Right forelimb (tissue), 1 donor: Measurements from ENCODE around the gene ADSL.

Experiments
- DNase-seq: peaks from one replicate; pipeline ENCODE4 v3.0.0-alpha.2; 2018

ADSL gene

DNA sequence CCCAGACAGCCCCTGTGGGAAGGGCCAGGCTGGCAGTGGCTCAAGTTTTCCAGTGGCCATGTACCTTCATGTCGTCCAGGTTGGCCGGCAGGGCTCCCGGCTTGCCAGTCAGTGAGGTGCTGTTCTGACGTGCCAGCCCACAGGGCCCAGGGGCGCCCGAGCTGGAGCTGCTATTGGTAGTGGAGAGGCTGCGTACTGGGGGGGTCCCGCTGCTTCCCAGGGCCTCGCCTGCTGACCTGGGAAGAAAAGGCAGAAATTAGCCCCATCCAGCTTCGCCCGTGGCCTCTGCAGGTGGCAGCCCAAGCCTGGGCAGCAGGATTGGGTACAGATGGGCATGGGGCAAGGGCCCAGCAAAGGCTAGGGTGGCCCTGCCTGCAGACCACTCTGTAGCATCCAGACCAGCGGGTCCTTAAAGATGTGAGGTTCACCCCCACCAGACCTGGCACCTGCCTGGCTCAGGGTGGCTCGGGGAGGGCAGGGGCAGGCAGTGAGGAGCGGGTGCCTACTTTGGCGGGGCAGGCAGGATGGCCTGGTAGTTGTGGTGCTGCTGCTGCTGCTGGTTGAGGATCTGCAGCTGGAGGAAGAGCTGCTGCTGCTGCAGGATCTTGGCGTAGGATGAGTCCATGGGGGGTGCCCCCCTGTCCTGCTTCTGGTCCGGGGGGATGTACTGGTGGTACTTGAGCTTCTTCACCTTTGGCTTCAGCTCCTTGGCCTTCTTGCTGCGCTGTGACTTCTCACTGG is 74.2 kb downstream of the ADSL start:
- no peak for DNase-seq

DNA sequence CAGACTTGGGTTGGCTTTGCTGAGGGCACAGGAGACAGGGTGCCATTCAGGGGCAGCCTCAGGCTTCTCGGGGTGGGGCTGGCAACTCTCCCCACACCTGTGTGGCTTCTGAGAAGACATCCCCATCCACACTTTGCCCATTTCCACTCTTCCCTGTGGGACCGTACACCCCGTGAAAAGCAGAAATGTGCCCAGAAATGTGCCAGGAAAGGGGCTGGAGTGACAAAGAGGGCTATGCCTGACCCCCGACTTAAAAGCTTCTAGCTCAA is 74.7 kb downstream of the ADSL start:
- DNase-seq: no peak

DNA sequence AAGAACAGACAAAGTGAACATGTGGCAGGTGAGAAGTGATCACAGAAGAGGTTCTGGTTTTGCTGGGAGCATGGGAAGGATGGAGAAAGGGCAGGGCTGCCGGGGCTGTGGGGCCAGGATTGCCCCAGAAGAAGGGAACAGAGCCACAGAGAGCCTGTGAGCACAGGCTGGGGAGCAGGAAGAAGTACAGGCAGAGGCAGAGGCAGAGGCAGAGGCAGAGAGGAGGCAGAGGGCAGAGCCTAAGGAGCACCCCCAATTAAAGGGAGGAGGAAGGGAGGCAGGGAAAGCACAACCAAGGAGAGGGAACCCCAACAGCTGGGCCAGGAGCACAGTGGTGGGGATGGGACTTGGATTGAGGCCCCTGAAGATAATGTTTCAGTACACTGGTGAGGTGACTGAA is 75.6 kb downstream of the ADSL start:
- DNase-seq: no peak

DNA sequence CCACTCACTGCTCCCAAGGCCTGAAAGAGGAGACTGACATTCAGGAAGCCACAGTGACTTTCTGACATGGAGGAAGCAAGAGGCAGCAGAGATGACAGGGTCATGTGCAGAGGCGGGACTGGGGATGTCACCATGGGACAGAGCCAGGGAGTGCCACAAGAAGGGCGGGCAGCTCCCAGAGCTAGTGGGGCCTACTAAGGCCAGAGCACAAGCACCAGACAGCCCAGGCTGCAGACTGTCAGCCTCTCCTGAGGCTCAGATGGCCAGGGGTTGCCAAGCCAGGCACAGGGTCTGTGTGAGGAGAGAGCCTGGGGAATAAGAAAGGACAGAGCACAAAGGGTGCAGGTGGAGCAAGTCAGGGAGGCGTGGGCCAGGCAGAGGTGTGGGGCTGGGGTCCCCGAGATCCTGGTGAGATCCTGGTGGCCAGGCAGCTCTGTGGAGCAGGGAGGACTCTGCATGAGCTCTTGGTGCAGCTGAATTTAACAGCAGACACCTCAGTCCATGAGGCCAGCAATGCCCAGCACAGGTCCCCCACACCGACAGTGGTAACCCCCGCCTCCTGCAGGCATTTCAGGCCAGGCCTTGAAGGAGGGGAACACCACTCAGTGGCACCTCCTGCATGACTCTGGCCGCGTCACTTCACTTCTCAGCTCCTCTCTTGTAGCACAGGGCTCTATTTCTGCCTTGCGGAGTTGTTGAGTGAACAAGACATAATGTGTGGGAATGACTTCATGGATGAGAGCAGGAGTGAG is 76.4 kb downstream of the ADSL start:
- no peak for DNase-seq

DNA sequence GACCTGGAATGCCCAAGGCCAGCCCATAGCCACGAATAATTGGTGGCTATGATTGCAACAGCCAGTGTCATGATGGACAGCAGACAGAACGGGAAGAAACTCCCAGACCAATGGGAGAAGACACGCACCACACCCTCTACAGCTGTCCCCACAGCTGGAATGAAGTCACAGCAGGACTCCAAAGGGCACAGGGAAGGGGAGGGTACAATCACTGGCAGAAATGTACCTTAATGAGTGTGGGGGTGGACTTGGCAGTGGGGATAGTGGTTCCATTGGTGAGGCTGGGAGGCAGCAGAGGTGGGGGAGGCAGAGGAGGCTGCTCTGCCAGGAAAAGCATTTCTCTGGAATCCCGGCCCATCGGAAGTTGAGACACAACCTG is 77.0 kb downstream of the ADSL start:
- DNase-seq: no peak

DNA sequence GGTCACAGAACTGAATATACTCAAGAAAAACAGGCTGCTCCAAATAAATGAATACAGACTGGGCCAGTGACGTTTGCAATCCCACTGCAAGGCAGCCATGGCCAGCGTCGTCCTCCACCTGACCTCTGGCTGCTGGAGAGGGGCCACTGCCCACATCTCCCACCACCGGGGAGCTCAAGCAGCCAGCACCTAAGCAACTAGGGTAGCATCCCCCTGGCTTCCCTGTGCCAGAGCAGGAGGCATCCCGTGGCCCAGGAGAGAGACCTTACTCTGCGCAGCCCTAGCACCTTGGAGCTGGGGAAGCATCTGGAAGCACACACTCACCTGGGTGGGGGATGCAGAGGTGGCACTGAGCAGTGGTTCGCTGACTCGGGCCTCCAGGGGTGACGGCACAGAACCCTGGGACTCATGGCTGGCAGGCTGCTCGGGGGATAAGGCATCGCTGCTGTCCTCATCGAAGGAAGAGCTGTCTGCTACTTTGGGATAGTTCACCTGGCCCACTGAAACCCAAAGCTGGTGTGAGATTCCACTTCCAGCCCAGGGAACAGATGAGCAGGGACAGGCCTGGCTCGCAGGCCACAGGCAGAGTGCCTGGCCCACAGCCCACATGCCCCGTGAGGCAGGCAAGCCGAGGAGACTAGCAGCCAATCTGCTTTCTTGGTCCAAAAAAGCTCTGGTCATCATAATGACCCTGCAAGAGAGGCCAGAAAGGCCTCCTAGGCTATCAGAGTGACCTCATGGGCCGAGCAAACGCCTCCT is 77.8 kb downstream of the ADSL start:
- DNase-seq: no peak

DNA sequence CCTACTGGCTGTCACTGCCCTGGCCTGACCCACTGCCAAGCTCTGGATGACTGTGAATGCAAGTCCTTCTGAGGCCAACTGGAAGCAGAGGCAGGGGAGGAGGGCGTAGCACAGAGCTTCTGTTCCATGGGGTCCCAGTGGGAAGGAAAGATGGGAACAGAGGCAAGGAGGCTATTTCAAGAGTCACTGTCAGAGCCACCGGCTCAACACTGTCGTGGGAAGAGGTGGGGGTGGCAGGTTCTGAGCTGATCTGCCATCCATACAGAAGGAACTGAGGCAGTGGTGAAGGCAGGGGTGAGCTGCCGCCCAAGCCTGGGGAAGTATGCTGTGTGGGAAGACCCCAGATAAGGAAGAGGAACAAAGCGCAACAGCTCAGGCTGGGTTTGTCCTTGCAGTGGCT is 78.8 kb downstream of the ADSL start:
- DNase-seq: no peak

DNA sequence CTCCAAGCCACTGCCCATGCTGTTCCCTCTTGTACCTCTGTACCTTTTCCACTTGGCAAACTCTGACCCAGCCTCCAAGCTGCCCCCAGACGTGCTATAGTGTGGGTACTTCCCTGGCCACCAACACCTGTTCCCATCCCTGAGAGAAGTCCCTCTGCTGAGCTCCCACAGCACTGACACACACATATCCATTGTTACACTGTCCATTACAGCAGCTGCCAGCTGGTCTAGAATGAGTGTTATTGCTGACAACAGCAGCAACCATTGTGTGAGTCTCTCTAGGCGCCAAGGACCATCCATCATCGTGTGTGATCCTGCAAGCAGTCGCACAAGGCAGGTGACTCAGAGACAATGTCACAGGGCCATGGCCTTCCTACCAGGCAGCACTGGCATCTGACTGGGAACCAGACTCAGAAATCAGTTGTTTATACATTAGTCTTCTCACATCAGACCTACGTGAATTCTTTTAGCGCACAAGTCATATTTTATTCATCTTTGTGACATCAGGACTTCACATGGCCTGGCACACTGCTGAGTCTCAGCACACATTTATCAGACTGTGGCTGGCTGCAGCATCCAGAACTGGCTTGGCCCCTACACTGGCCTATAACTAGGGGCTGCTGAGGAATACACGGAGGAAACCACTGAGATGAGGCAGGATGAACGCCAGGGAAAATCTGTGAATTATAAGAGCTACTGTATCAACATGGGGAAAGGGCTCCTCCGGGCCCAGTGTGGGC is 80.5 kb downstream of the ADSL start:
- no peak for DNase-seq

DNA sequence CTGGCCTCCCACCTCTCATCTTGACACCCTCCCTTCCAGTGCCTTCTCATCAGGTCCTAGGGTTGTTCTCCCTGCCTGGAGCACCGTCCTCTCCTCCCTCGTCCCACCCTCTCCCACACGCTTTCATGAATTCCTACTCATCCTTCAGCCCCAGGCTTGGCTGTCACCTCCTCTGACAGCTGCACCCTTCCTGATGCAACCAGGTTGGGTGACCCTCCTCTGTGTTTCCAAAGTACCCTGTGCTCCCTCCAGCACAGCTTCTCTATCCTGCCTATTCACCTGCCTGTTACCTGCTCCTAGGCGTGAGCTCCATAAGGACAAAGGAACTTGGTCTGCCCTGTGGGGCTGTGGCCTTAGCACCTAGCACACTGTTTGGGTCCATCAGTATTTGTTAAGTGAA is 82.5 kb downstream of the ADSL start:
- no peak for DNase-seq

DNA sequence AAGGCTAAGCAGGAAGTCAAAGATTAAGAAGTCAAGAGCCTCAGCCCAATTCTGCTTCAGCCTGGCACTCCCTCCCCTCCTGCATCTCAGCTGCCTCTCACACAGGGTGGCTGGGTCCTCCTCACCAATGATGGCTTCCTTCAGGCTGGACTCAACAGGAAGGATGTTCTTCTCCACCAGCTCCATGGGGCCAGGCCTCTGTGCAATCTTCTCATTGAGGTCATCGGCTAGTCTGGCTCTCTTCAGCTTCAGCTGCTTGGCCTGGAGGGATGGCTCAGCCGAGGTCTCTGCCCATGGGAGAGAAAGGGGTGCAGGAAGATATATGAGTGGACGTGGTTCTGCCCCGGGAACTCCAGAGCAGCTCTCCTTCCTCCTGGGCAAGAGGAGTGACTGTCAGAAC is 83.2 kb downstream of the ADSL start:
- no peak for DNase-seq

DNA sequence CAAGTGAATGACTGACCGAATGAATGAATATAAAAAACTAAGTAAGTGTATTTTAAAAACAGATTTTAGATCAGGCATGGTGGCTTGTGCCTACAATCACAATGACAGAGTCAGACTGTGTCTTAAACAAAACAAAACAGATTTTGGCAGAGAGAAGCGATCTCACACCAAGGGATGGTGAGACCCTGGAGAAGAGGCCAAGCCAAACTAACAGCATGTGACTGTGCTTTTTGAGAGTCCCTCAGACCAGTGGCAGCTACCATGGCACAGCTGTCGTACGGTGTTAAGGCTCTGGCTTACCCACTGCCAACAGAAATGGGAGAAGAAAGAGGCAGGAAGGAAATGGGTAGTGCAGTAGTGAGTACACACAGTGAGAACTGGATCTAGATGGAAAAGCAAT is 84.7 kb downstream of the ADSL start:
- no peak for DNase-seq

DNA sequence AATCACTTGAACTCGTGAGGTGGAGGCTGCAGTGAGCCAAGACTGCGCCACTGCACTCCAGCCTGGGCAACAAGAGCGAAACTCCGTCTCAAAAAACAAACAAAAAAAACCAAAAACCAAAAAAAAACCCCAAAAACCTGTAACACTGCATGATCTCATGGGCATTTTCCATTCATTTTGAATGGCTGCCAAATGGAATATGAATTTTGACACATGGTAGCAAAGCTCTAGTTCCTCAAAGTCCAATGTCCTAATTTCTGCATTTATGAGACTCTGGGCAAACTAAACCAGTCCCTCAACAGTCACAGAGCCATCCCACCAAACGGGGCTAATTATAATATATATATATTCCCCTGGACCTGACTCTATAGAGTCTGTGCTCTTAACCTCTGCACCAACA is 85.9 kb downstream of the ADSL start:
- DNase-seq: no peak

DNA sequence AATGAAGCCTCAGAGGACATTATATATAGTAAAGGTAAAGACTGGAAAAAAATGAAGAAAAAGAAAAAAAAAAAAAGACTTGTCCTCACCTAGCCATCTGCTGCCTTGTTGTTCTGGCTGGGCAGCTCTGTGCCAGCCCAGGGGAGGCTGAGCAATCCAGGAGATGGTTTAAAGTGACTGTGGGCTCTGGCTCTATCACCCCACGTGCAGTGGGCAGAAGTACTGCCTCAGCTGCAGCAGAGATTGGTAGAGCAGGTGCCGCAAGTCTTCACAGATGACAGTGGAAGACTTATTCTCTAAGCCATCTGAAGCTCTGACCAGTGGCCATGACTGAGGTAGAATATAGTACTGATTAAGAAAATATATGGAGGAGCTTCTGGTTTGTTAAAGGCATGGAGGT is 86.3 kb downstream of the ADSL start:
- no peak for DNase-seq

DNA sequence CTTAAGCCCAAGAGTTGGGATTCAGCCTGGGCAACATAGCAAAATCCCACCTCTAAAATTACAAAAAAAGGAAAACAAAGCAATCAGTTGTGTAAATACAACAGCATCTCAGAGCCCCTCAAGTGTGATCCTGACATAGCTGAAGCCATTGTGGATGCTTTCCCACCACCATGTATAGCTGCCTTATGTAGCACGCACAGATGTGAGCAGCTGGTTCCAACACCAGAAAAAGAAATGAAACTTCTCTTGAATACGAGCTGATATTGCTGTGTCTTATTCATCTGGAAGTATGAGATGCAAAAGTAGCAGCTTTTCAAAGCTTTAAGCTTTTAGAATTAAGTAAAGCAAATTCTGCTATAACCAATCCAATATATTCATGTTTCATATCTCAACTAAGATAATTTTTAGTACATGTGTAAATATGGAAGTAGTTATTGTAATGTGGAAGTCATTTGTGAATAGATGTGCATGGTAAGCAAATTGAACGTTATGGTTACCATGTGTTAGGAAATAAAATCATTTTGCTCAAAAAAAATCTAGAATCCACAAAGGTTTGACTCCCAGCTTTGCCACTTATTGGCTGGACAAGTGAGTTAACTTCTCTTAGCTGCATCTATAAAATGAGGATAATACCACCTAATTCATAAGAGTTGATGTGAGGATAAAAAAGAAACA is 87.3 kb downstream of the ADSL start:
- no peak for DNase-seq

DNA sequence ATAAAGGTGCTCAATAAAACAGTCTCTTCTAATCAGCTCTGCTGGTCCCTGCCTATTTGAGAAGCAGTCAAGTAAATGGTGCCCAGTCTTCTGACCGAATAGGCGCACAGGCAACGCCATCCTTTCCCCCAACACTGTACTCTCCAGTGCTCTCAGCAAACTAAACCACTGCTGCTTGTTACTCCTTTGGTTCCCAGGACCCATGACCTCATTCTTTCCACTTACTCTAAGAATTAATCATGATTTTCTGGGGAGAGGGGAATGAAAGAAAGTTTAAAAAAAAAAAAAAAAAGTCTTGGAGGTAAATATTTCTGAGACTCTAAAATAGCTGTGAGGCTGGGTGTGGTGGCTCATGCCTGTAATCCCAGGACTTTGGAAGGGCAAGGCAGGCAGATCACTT is 87.8 kb downstream of the ADSL start:
- no peak for DNase-seq

DNA sequence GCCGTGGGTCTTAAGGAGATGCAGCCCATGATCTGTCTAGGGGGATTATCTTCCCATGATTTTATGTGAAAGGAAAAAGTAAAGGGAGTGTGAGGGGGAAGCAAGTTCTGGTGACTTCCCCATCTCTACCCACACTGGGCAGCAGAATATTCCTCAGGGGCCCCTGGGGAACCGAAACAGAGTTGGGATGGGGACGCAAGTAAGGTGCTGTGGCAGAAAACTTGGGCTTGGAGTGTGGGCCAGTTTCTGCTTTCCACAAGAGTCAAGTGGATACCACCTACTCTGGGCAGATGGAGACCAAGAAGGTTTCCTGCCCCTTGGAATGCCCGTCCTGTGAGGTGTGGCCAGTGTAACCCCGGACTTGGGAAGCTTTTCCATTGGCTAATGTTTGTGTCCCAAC is 88.4 kb downstream of the ADSL start:
- DNase-seq: no peak

DNA sequence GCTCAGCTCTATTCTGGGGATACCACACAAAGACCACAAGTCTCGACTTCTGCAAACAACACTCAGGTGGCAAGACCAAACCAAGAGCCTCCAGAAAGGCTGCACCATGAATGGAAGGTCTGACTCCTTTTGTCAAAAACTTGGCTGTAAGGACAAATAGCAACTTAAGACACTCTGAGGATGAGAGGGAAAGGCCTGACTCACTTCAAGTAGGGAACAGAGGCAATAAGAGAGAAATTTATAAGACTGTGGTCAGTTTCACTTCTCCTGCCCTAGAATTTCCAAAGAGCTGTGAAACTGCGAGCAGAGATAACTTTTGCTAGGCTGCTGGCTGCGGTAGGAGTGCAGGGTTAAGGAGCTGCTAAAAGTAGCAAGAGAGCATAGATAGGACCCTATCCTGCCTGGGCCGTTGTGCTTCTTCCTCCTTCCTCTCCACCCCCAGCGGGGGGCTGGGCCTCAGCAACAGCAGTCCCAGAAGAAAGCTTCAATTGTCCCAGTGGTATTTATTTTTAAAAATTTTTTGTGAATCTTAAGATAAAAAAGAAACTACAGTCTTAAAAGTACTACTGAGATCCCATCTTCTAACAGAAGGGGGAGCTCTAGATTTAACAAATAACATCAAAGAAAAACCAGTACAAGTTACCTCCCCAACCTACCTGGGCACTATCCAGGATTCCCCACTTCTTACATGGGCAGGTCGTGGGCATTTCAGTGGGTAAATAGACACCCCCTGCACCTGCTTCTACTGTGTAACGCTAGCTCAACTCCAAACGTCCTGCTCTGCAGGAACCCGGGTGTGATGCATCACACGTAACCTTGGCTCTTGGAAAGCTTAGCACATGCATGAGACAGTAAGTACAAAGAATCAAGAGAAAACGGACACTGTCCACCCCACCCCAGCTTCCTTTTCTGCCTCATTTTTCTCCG is 90.5 kb downstream of the ADSL start:
- no peak for DNase-seq
